Astrocyte of the hippocampus (primary cell): ENCODE results near the gene EPB41L4B.

Source experiments
- DNase-seq: peaks from one replicate; pipeline ENCODE4 v3.0.0; 2011; ENCODE audit warnings: low read depth, low spot score

EPB41L4B gene

DNA sequence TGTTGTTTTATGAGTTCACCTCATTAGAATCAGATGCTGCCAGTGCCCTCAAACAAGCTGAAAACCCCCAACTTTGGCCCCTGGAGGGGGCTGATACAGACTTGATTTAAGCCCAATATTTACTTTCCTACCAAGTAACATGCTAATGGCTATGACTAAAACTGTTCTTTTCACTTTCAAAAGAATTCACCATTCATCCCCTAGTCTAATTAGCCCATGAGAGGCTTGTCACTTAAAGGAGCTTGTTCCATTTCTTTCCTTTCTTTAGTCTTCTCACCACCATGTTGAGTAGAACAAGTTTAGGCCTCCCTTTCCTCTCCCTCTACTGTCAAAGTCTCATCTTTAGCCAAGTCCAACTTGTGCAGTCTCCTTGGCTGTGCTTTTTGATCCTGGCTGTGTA is 50.4 kb downstream of the EPB41L4B start:
- DNase-seq = peak; percentile 17

- no peak for DNase-seq
These were observed 51.0 kb downstream of the EPB41L4B start for GRCh38 chr9:109269839-109270238.

DNA sequence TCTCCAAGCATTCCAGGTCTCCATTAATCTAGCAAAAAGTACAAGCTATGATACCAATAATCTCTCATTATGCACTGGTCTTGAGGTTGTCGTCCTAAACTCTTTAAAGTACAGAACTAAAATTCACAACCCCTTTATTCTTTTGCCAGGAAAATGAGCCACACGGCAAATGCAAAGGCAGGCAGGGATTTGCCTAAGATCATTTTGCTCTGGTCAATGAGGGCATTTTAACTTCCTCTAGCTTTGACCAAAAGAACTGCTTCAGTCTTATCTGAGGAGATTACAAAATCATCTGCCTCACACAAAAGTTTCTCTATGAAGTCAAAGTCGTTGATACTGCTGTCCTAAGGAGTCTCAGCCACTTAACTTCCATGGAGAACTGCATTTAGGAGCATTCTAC is 51.8 kb downstream of the EPB41L4B start:
- no peak for DNase-seq

GRCh38 chr9:109267555-109267954 is 53.3 kb downstream of the EPB41L4B start:
- no peak for DNase-seq

- peak; percentile 37 for DNase-seq
These were observed 55.8 kb downstream of the EPB41L4B start for GRCh38 chr9:109264877-109265587.

- no peak for DNase-seq
These were observed 57.5 kb downstream of the EPB41L4B start for GRCh38 chr9:109263358-109263757.

DNA sequence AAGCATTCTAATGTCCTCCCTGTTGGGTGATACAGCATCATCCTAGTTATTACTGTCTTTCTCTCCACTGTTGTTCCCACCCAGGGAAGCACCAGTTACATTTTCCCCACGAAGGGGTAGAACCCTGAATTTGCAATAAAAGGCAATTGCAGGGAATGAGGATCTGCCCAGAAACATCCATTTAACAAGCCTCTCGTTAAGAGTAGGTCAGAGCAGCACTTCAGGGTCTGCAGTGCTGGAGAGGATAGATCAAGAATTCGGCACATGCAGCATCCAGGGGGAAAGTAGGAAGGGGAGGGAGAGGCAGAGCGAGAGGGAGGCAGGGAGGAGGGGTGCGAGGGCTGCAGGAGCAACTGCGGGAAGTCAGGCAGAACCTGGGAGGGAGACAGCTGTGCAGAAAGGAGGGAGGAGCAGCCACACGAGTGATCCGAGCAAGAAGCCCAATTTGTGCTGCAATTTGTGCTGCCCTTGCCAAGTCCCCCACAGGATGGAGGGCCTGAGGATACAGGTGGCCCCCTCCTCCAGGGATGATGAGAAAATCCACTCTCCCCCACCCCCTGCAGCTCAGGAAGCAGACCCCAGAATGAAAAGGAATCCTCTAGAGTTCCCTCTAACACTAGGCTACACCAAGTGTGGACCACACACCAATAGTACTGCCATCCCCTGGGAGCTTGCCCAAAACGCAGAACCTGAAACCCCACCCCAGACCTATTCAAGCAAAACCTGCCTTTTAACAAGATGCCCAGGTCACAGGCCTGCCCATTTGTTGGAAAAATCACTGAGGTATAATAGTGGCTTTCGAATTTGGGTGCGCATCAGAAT is 62.2 kb downstream of the EPB41L4B start:
- peak; percentile 16 for DNase-seq

- DNase-seq = peak; percentile 69
These were observed 64.5 kb downstream of the EPB41L4B start for GRCh38 chr9:109256336-109256735.

- no peak for DNase-seq
These were observed 65.5 kb downstream of the EPB41L4B start for GRCh38 chr9:109255394-109255793.

DNA sequence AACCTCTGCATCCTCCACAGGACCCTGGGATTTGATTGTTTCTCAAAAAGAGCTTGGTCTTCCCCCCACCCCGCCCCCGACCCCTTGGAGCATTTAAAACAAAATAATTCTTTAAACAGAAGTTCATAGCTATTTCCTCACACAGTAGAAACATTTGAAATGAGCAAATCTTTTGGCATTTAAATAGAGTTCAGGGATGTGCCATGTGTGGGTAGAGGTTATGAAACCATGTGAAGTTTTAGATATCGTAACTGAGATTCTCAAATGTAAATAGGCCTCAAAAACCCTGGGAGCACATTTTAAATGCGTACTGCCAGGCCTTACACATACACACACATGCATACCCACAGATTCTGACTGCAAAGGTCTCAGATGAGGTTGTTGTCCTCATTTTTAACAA is 66.5 kb downstream of the EPB41L4B start:
- peak; percentile 14 for DNase-seq

DNA sequence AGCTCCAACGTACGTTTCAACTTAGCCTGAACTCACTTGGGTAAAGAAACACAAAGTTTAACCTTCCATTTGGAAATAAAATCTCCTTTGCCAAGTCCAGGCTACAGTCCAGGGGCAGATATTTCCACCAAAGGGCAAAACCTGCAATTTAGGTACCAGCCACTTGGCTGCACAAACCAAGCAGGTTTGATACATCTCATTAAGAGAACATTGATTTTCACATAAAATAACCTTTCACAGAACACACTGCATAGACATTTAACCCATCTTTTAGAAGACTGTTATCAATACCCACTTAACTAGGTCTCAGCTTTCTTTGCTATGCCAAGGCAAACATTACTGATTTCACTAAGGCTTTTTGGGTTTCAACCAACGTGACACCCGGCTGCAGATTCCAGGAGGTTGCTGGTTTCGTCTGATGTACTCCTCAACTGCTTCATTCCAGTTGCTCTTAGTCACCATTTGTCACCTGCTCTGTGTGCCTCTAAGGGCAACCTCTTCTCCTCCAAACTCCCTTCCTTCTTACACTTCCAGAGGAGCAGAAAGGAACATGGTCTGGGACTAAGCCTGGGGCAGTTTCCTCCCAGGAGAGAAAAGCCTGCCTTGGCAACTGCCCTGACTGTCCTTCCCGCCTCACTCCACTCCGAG is 67.1 kb downstream of the EPB41L4B start:
- DNase-seq = peak; percentile 75

- DNase-seq = no peak
These were observed 67.6 kb downstream of the EPB41L4B start for GRCh38 chr9:109253241-109253636.

DNA sequence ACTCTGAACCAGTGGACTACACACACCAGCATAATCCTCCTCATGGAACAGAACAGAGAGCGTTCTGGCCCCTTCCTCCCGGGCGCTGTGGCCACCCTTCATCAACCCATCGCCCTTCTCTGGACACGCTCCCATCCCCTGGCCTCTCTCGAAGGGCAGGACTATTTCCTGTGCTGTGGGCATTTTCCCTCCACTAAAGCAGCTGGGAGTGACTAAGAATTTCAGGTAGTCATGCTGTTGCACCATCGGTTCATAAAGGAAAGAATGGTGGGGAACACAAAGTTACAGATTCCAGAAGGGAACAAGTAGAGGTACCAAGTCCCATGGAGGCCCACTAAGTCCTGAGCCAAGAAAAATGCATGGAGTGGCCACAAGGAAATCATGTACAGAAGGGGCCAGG is 68.6 kb downstream of the EPB41L4B start:
- no peak for DNase-seq

DNA sequence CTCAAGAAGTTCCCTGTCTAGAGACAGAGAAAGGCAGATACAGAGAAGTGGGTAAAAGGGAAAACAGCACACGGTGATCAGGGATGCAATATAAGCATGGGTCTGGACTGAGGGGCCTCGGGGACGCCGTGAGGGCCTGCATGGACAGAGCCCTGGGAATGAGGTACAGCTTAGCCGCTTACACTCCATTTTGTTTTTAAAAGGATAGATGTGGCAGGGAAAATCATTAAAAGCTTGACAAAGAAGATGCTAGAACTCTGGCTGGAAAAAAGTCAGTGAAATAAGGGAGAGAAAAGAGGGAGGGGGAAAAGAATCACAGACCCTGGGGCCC is 69.1 kb downstream of the EPB41L4B start:
- no peak for DNase-seq

DNA sequence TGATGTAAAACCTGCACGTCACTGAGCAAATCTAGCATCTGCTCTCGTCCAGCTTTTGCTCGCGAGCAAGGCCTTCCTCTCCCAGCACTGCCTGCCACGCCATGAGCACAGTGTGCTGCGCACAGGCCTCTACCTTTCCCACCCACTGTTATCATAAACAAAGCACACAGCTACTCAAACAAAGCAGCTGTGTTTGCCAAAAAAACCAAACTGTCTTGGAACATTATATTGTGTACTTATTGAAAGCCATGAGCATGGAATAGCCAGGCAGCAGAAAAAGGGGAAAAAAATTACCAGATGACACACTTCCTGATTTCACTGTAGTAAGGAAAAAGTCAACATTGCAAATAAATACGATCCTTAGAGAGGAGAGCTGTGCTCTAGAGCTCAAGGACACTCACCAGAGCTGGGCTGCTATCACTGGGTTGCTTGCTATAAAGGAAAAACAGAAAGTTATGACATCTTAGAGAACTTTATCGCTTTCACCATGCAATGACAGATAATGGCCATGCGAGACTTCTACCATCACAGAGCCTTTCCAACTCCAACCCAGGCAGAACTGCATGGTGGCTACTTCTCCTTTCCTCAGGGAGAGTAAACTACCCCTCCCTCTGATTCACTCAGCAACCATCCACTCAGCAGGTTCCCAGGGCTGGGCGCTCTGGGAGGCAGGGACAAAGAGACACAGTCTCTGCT is 69.6 kb downstream of the EPB41L4B start:
- DNase-seq = peak; percentile 58

DNA sequence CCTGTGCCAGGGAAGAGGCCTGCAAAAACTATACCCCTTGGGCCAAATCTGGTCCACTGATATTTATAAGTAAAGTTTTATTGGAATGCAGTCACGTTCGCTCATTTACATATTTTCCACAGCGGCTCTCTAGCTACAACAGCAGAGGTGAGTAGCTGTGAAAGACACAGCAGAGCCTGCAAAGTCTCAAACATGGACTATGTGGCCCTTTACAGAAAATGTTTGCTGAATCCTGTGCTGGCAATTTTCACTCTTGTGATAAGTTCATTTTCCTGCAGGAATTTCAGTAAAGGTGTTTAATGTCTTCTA is 70.1 kb downstream of the EPB41L4B start:
- no peak for DNase-seq

- no peak for DNase-seq
These were observed 70.5 kb downstream of the EPB41L4B start for GRCh38 chr9:109250311-109250741.

- no peak for DNase-seq
These were observed 71.2 kb downstream of the EPB41L4B start for GRCh38 chr9:109249615-109250014.

DNA sequence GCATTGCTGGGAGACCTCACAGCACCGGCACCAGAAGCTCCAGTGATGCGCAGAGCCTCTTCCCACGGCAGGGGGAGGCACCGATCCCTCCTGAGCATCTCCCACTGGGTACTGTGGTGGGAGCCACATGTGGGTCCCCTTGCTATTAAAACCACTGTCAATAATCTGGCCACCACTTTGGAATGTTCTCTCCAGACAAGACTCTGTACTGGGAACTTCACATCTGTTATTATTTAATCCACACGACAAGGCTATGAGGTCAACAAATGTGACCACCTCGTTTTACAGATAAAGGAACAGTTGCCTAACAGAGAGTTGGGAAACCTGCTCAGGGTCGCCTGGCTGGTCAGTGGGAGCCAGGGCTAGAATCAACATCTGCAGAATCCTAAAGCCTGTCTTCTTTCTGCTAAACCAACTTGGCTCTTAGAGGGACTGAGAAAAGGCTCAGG is 72.7 kb downstream of the EPB41L4B start:
- DNase-seq = no peak

DNA sequence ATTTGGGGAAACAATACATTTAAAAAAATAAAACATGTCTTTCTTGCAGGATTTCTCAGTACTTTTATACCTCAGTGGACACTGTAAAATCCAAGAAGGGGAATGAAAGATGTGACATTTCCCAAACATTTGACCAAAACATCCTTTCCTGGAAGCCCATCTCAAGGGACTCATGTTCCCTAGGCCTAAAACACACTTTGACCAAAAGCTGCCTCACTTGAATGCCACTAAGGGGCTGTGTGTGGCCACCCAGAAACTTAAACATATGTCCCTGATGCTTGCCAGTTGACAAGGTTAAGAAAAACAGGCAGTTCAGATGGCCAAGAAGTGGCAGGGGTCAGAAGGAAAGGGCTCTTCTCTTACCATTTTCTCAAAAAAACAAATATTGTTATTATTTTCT is 73.6 kb downstream of the EPB41L4B start:
- DNase-seq = no peak

- DNase-seq = no peak
These were observed 74.3 kb downstream of the EPB41L4B start for GRCh38 chr9:109246533-109246932.

DNA sequence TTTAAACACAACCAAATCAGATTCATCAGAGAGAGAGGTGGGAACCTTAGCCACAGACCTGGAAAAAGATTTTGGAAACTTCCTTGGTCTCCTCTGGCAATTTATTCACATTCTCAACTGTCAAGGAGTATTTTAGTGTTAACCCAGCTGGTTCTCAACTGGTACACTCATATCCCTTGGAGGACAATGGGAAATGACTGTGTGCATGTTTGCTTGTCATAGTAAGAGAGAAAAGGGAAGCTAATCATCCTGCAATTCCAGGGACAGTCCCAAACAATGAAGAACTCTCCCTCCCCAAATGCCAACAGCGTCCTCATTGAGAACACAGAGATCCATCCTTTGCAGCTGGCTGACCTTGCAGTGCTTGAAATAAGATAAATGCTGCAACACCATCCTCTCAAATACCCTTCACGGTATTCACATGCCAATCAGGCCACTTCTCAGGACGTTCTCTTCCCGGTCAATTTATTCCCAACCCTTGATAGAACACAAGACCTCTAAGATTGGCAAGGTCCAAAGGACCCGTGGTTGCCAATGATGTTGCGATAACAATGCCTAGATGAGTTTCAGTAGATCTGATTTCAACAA is 75.5 kb downstream of the EPB41L4B start:
- DNase-seq = no peak
